Cerebellar cortex (tissue), 1 donor: ENCODE data around the gene SETD6.
"Not testable (repeated sequence)": the region's sequence is repeated elsewhere in the genome, so short reads cannot be mapped to it uniquely, and the experiment has no call there.

Experiments used
- DNase-seq: peaks from one replicate; pipeline ENCODE4 v3.0.0-alpha.2; 2015; ENCODE audit warnings: low spot score

SETD6 gene

GRCh38 chr16:58515125-58515870, at the start of gene SETD6:
SETD6 (plus strand) TSS chr16:58515517; CDS start chr16:58515538, 21 bp downstream.
- peak; percentile 89 for DNase-seq

DNA sequence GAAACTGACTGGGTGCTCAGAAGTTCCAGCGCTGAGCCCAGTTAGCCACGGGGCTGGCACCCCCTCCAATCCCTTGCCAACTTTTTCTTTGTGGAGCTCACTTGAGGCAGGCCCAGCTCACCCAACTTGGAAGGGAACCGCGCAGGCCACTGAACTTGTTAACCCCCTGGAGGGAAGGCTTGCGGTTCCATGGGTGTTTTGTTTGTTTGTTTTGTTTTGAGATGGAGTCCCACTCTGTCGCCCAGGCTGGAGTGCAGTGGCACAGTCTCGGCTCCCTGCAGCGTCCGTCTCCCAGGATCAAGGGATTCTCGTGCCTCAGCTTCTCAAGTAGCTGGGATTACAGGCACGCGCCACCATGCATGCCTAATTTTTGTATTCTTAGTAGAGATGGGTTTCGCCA, 49.5 kb upstream of the SETD6 start:
- DNase-seq, result no peak

- no peak for DNase-seq
These were observed 48.9 kb upstream of the SETD6 start for GRCh38 chr16:58466396-58466795.

DNA sequence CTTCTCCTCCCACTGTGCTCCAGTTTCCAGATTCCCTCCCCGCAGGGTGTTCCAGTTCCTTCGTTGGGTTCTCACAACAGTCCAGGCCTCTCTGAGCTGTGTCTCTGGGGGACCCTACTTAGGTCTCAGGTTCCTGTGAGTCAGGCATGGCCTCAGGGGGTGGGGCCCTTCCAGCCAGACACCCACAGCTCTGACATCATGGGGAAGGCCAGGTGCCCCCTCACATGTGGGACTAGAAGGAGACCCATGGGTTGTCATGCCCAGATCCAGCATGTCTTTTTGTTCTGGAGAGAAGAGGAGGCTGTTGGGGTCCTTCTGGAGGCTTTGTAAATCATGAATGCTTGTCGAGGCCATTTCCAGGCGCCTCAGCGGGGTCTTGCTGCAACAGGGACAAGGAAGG, 47.4 kb upstream of the SETD6 start:
- no peak for DNase-seq

DNA sequence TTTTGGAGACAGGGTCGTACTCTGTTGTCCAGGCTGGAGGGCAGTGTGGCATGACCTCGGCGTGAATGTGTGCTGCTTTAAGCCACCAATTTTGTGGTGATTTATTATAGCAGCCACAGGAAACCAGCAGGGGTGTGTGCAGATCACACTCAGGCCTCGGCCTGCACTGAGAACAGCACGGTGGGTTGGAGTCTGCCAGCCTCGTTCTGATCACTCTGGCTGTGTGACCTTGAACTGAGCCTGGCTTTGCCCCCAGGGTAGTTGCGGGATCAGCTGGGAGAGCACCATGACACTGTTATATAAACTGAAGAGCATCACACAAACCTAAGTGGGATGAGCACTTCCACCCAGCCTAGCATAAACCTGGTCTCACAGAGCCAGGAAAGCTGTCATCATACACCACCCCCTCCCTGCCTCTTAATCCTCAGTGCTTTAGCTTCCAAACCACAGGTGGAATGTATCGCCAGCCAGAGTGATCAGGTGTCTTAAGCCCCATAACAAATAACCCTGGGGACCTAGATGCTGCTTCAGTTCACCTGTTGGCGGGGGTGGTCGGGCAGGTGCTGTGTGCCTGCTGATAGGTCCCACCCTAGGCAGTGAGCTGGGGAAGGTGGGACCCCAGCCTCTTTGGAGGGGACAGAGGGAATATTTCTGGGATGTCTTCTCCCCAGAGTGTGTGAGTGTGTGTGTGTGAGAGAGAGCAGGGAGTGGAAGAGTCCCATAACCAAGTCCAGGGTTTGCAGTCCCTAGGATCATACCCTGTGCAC, 43.9 kb upstream of the SETD6 start:
- no peak for DNase-seq

DNA sequence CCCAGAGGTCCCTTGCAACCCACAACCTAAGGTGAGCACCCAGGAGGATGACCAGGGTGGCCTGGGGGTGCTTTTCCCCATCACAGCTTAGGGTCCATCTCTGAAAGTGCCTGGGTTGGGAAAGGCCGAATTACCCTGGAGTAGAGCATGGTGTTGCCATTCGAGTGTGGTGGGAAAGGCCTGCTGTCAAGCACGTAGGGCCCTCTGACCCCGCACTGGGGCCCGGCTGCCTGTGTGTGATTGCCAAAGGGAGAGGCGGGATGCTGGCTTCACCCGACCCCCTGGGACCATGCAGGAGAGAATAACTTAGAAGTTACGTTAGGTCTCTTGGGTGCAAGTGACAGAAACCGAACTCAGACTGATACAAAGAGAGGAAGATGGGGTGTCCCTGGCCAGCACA, 43.1 kb upstream of the SETD6 start:
- DNase-seq, result no peak

DNA sequence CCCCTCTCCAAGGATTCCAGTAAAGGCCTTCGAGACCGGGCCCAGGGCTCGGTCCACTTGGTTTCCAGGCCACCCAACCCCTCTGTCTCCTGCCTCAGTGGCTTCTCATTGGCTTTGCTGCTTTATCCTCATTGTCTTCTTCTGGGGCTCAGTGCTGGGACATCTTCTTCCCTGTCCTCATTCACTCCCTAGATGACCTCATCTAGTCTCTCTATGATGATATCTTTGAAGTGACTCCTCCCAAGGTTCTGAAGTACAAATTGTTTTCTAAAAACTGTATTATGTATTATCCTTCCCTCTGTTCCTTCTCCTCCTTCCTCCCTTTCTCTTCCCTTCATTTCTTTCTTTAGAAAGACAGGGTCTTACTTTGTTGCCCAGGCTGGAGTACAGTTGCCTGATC, 42.5 kb upstream of the SETD6 start:
- no peak for DNase-seq

- no peak for DNase-seq
These were observed 41.0 kb upstream of the SETD6 start for GRCh38 chr16:58474296-58474695.

- no peak for DNase-seq
These were observed 40.2 kb upstream of the SETD6 start for GRCh38 chr16:58475091-58475619.

- no peak for DNase-seq
These were observed 38.5 kb upstream of the SETD6 start for GRCh38 chr16:58476791-58477190.

GRCh38 chr16:58478427-58478826, 36.9 kb upstream of the SETD6 start:
- no peak for DNase-seq

DNA sequence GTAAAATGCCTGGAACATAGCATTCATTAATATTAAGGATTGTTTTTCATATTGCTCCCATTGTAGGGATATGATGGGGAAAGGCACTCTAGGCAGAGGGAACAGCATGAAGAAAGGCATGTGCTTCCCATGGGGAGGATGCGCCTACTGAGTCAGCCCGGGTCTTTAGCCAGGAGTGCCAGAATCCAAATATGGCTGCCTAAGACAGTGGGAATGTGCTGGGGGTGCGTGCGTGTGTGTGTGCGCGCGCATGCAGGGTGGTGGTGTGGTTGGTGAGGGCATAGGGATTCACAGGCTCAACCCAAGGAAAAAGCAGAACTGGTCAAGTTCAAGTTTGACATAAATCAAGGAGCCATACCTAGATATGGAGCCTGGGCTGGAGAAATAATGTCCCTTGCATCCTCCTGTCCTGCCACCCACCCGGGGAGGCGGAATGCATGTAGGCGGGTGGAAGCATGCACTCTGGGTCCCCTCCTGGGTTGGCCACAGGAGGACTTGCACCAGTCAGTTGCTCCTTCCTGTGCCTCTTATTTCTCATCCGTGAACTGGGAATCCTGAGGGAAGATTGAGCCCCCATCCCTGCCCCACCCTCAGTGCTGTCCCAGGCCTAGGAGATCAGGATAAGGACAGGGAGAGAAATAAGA, 34.0 kb upstream of the SETD6 start:
- no peak for DNase-seq

DNA sequence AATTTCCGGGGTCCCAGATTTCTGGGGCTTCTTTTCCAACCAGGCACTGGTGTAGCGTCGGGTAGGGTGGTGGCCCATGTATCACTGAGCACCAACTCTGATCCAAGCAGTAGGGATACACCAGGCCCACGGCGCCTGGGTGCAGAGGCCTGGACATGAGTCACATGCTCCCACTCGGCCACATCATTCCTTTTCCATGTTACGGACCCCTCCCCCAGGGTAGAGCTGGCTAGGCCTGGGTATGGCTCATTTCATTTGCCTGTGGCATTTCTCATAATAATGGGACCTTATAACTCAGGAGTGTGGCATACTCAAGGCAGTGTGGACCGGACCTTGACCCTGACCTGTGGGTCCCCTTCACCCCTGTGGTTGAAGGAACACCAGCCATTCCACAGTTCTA, 33.4 kb upstream of the SETD6 start:
- no peak for DNase-seq

DNA sequence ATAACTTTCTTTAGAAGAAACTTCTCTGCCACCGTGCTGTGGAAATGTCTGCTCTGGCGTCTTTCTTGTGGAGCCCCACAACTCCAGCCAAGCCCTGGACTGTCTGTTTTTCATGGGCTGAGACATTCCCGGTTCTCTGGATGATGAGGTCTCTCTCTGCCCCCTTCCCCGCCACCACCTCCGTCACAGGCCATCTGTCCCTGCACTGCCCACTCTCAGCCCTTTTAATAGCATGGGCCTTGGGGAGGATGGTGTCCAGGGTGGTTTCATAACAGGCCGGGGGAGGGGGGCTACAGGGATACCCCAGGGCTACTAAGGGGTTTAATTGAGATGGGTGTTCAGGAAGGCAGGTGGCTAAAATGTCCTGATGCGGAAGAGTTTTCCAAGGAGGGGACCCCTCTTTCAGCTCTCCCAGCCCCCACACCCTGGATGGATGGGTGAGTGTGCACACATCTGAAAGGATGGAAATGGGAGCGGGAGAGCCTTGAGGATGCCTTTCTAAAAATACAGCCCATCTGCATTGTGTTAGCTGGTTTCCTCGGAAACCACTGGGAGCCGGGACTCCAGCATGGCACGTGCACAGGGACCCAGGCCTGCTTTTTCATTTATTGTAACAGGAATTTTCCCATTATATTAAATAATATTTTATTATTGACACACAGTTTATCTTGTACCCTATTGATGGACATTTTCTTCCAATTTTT, 30.0 kb upstream of the SETD6 start:
- no peak for DNase-seq

DNA sequence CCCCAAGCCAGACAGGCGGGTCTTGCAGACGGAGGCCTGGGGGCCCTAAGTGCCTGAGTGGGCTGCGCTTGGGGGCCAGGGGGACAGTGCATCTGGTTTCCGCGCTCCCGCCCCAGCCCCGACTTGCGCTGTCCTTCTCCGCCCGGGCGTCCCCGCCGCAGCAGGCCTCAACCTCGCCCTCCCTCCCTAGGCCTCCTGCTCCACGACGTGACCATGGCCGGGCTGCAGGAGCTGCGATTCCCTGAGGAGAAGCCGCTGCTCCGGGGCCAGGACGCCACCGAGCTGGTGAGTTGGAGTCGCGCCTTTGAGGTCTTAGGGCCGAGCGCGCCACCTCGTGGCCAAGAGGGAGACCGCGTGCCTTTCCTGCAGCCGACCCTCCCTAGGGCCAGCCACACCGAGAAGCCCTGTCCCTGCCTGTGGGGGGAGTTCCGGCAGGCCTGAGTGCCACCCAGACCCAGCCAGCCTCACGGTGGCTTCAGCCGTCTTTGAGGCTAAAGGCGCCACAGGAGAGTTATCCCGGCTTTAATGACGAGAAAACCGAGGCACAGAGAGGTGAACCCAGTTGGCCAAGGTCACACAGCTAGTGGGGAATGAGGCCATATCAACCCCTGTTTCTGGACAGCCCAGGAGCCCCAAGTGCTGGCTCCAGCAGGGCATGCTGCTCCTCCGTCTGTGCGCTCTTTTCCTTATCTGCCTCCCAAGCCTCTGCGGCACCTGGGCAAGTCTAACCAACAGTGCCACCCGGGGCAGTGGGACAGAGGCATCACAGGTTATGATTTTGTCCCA, 27.6 kb upstream of the SETD6 start:
- peak; percentile 88 for DNase-seq

DNA sequence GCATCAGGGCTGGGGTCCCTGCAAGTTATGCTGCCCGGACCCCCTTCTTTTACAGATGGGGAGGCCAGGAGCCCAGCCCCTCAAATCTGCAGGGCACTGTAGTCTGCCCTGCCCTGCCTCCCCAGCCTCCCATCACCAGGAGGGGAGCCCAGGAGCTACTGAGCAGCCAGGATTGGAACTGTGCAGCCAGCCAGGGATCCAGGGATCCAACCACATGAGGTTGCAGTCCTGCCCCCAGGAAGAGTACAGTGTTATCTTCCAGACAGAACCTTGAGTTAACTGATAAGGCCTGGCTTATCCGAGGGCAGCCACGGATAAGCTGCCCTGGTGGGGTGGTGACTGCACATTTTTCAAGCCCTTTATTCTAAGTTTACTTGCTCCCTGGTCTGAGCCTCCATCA, 26.8 kb upstream of the SETD6 start:
- DNase-seq, result no peak

DNA sequence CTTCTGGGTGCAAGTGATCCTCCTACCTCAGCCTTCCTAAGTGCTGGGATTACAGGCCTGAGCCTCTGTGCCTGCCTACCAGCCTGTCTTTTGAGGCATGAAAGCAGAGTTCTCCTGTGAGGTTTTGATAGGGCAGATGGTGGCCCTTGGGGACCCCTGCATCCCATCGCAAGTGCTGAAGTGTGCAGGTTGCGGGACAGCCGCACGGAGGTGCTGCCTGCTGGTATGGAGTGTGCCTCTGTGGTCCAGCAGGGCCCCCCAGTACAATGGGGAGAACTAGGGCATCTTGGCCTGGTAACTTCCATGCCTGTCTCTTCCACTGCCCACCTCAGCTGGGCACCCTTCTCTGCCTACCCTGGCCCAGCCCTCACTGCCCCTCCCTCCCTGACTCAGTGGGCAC, 25.3 kb upstream of the SETD6 start:
- no peak for DNase-seq

- DNase-seq, result not testable (repeated sequence)
These were observed 24.8 kb upstream of the SETD6 start for GRCh38 chr16:58490539-58490938.

- no peak for DNase-seq
These were observed 23.3 kb upstream of the SETD6 start for GRCh38 chr16:58492066-58492465.

DNA sequence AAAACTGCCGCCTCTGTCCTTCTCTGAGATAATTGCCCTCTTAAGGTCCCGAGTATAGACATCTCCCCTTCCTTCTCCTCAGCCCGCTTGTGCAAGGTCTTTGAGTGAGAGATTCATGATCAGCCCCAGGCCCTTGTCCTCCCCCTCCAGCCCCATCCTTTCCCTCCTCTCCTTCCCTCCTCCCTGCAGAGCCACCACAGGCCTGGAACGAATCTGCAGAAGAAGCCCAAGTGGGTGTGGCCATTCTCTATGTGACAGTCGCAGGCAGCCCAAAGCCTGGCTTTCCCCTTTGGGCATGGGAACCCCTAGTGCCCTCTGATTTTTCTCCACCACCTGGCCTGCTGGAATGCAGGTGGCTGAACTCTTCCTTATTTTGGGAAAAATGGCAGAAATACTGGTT, 22.6 kb upstream of the SETD6 start:
- DNase-seq, result peak; percentile 76

GRCh38 chr16:58493756-58494431, 21.4 kb upstream of the SETD6 start:
- no peak for DNase-seq
